Astrocyte (in vitro differentiated cells and primary cell): ENCODE results near the gene TNFSF13B. TPM values are rescaled to one million over a fixed set of nuclear protein-coding genes. Genes with fewer than 3 reads are reported as not detected.
"Not testable (repeated sequence)": the region's sequence is repeated elsewhere in the genome, so short reads cannot be mapped to it uniquely, and the experiment has no call there.

Experiments used
- DNase-seq: peaks from one replicate; pipeline ENCODE4 v3.0.0-alpha.2; 2010; ENCODE audit warnings: low read depth
- FAIRE-seq: peaks from 2 replicates; lab custom pipeline; 2011; peaks lifted over from hg19 to GRCh38; lab: Jason Lieb, UNC
- H2AFZ ChIP-seq: 2 replicates; pipeline ENCODE4 v1.6.0; 2012; ENCODE audit warnings: low read depth, low read length, inconsistent platforms
- H3K27ac ChIP-seq: 2 replicates; pipeline ENCODE4 v1.5.1; 2011; ENCODE audit warnings: low read depth, low read length, inconsistent platforms
- H3K27me3 ChIP-seq: 2 replicates; pipeline ENCODE4 v1.6.0; 2011; ENCODE audit warnings: low read length, inconsistent platforms; ENCODE audit not compliant: insufficient read depth
- H3K36me3 ChIP-seq: 2 replicates; pipeline ENCODE4 v1.5.1; 2011; ENCODE audit warnings: low read length, inconsistent platforms; ENCODE audit not compliant: insufficient read depth
- H3K4me1 ChIP-seq: 2 replicates; pipeline ENCODE4 v1.5.1; 2011; ENCODE audit warnings: low read length, inconsistent platforms; ENCODE audit not compliant: insufficient read depth
- H3K4me2 ChIP-seq: 2 replicates; pipeline ENCODE4 v1.6.0; 2012; ENCODE audit warnings: low read length, inconsistent platforms
- H3K4me3 ChIP-seq: 2 replicates; pipeline ENCODE4 v1.5.1; 2011; ENCODE audit warnings: low read depth, mild to moderate bottlenecking, low read length, inconsistent platforms; ENCODE audit not compliant: insufficient read depth
- H3K79me2 ChIP-seq: 2 replicates; pipeline ENCODE4 v1.6.0; 2012; ENCODE audit warnings: mild to moderate bottlenecking, low read length, inconsistent platforms; ENCODE audit not compliant: insufficient read depth
- H3K9ac ChIP-seq: 2 replicates; pipeline ENCODE4 v1.6.0; 2012; ENCODE audit warnings: mild to moderate bottlenecking, low read length, inconsistent platforms
- H3K9me3 ChIP-seq: 2 replicates; pipeline ENCODE4 v1.5.1; 2012; ENCODE audit warnings: low read depth, mild to moderate bottlenecking, low read length, inconsistent platforms; ENCODE audit not compliant: insufficient read depth
- H4K20me1 ChIP-seq: 2 replicates; pipeline ENCODE4 v1.6.0; 2012; ENCODE audit warnings: low read length, inconsistent platforms; ENCODE audit not compliant: insufficient read depth
- H3K27ac Mint-ChIP-seq: one replicate; pipeline ENCODE4 v1.8.0; 2021; ENCODE audit warnings: mild to moderate bottlenecking, mixed read lengths; ENCODE audit not compliant: unreplicated experiment
- H3K27me3 Mint-ChIP-seq: one replicate; pipeline ENCODE4 v1.8.0; 2021; ENCODE audit warnings: low read depth, mixed read lengths; ENCODE audit not compliant: unreplicated experiment
- H3K36me3 Mint-ChIP-seq: one replicate; pipeline ENCODE4 v1.8.0; 2021; ENCODE audit warnings: low read depth, mixed read lengths; ENCODE audit not compliant: unreplicated experiment
- H3K4me1 Mint-ChIP-seq: one replicate; pipeline ENCODE4 v1.8.0; 2021; ENCODE audit warnings: low read depth, mixed read lengths; ENCODE audit not compliant: unreplicated experiment
- H3K4me3 Mint-ChIP-seq: one replicate; pipeline ENCODE4 v1.8.0; 2021; ENCODE audit warnings: mild to moderate bottlenecking, moderate library complexity, mixed read lengths; ENCODE audit not compliant: unreplicated experiment
- H3K9me3 Mint-ChIP-seq: one replicate; pipeline ENCODE4 v1.8.0; 2021; ENCODE audit warnings: mild to moderate bottlenecking, mixed read lengths; ENCODE audit not compliant: unreplicated experiment
- EZH2 ChIP-seq: IDR thresholded peaks from 2 replicates; pipeline ENCODE4 v1.6.1; 2012; ENCODE audit warnings: mild to moderate bottlenecking, low read length, inconsistent platforms; ENCODE audit not compliant: insufficient read depth
- total RNA-seq: library from RNA; stranded (reverse); gene quantifications from 2 replicates; pipeline ENCODE4 v1.2.1, GENCODE V29; 2021
- TF ChIP-seq, protein P1 (sequence below): IDR thresholded peaks from 2 replicates; pipeline ENCODE4 v1.5.1; 2011; ENCODE audit warnings: low read depth, mild to moderate bottlenecking, inconsistent platforms, low read length, moderate library complexity; ENCODE audit not compliant: insufficient read depth

The TNFSF13B gene
- total RNA-seq, 1 donor from 2014 or later, result 1.7 TPM

DNA sequence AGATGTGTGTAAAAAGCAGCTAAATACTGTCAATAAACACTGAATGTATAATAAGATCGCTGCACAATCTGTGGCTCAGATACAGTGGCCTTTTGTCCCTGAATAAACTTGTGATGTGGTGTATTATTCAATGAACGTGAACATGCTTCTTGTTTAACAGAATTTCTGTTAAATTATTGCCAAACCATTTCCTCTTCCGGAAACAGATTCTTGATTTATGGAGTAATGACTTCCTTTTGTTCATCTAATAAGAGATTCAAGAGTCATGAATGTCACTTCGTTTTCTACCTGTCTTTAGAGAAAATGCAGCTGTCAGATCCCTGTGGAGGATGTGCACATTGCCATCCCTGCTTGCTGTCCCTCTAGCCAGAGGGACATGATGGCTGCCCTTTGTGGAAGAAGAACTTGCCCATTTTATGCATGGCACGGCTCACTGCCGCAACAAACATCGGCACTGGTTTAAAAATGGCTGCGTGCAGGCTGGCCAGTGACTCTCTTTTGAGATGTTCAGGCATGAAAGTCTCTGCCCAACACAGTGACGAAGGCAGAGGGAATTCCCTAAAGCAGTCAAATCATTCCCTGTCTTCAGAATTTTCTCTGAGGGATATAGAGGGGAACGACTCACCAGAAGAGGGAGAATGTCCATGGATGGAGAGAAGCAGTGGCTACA, 3.1 kb upstream of the TNFSF13B start:
- H3K27ac ChIP-seq, result no peak overlapping the region
- Mint-ChIP-seq H3K9me3 (no peaks in the 10 kb centered on the region), H3K27ac (no peak overlapping the region), H3K36me3 (no peaks in the 10 kb centered on the region), H3K4me3 (no peak overlapping the region), H3K4me1 (peaks cover 18% of the 10 kb centered on the region), H3K27me3 (no peaks in the 10 kb centered on the region)
- H3K9ac ChIP-seq, result no peak overlapping the region
- no peaks in the 10 kb centered on the region for H3K27me3 ChIP-seq
- peaks cover 7% of the 10 kb centered on the region for H3K4me1 ChIP-seq
- no peaks in the 10 kb centered on the region for H3K79me2 ChIP-seq
- H3K4me2 ChIP-seq, result no peak overlapping the region
- no peaks in the 10 kb centered on the region for H4K20me1 ChIP-seq
- no peak overlapping the region for H3K4me3 ChIP-seq
- TF ChIP-seq EZH2, result no peak
- TF ChIP-seq, protein P1, sequence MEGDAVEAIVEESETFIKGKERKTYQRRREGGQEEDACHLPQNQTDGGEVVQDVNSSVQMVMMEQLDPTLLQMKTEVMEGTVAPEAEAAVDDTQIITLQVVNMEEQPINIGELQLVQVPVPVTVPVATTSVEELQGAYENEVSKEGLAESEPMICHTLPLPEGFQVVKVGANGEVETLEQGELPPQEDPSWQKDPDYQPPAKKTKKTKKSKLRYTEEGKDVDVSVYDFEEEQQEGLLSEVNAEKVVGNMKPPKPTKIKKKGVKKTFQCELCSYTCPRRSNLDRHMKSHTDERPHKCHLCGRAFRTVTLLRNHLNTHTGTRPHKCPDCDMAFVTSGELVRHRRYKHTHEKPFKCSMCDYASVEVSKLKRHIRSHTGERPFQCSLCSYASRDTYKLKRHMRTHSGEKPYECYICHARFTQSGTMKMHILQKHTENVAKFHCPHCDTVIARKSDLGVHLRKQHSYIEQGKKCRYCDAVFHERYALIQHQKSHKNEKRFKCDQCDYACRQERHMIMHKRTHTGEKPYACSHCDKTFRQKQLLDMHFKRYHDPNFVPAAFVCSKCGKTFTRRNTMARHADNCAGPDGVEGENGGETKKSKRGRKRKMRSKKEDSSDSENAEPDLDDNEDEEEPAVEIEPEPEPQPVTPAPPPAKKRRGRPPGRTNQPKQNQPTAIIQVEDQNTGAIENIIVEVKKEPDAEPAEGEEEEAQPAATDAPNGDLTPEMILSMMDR, result no peak
- FAIRE-seq (no peak), DNase-seq (no peak)
- no peak overlapping the region for H2AFZ ChIP-seq
- H3K9me3 ChIP-seq, result no peaks in the 10 kb centered on the region
- no peaks in the 10 kb centered on the region for H3K36me3 ChIP-seq

GRCh38 chr13:108267347-108267746, 2.2 kb upstream of the TNFSF13B start:
- DNase-seq (no peak), FAIRE-seq (no peak)
- Histone ChIP-seq H3K9ac (no peak overlapping the region), H3K27ac (no peak overlapping the region), H3K9me3 (no peaks in the 10 kb centered on the region), H3K36me3 (no peaks in the 10 kb centered on the region), H3K4me2 (no peak overlapping the region), H3K4me3 (no peak overlapping the region), H3K4me1 (peaks cover 7% of the 10 kb centered on the region), H3K79me2 (no peaks in the 10 kb centered on the region), H4K20me1 (no peaks in the 10 kb centered on the region), H3K27me3 (no peaks in the 10 kb centered on the region), H2AFZ (no peak overlapping the region)
- peaks cover 20% of the 10 kb centered on the region for H3K4me1 Mint-ChIP-seq
- H3K36me3 Mint-ChIP-seq, result no peaks in the 10 kb centered on the region
- TF ChIP-seq, protein P1, result no peak
- TF ChIP-seq EZH2, result no peak
- no peak overlapping the region for H3K27ac Mint-ChIP-seq
- no peaks in the 10 kb centered on the region for H3K9me3 Mint-ChIP-seq
- H3K27me3 Mint-ChIP-seq, result no peaks in the 10 kb centered on the region
- no peak overlapping the region for H3K4me3 Mint-ChIP-seq

DNA sequence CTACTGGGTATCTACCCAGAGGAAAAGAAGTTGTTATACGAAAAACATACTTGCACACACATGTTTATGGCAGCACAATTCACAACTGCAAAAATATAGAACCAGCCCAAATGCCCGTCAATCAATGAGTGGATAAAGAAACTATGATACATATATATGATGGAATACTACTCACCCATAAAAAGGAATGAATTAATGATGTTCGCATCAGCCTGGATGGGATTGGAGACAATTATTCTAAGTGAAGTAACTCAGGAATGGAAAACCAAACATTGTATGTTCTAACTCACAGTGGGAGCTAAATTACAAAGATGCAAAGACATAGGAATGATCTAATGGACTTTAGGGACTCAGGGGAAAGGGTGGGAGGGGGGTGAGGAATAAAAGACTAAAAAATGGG, 1.7 kb upstream of the TNFSF13B start:
- H3K79me2 ChIP-seq, DNase-seq, H3K4me3 Mint-ChIP-seq, H2AFZ ChIP-seq, H3K27ac Mint-ChIP-seq, H3K36me3 Mint-ChIP-seq, H3K27me3 ChIP-seq, H3K4me3 ChIP-seq, H3K9me3 ChIP-seq, H3K27me3 Mint-ChIP-seq, H3K9me3 Mint-ChIP-seq, H3K27ac ChIP-seq, H4K20me1 ChIP-seq, H3K9ac ChIP-seq, H3K36me3 ChIP-seq, FAIRE-seq, H3K4me2 ChIP-seq, H3K4me1 ChIP-seq: not testable (repeated sequence)
- H3K4me1 Mint-ChIP-seq, result peaks cover 22% of the 10 kb centered on the region
